GM18505 (cell line): ENCODE measurements around the gene RPP30.

ENCODE experiments used
- ATAC-seq: cut with Tn5 transposase; IDR thresholded peaks from one replicate; pipeline ENCODE4 v1.9.1; 2021; ENCODE audit not compliant: unreplicated experiment
- POLR2A ChIP-seq: IDR thresholded peaks from 4 replicates; pipeline ENCODE4 v1.6.1; 2011; ENCODE audit warnings: borderline replicate concordance; ENCODE audit not compliant: insufficient read depth, insufficient read length; ENCODE audit errors: extremely low read depth

Gene RPP30

DNA sequence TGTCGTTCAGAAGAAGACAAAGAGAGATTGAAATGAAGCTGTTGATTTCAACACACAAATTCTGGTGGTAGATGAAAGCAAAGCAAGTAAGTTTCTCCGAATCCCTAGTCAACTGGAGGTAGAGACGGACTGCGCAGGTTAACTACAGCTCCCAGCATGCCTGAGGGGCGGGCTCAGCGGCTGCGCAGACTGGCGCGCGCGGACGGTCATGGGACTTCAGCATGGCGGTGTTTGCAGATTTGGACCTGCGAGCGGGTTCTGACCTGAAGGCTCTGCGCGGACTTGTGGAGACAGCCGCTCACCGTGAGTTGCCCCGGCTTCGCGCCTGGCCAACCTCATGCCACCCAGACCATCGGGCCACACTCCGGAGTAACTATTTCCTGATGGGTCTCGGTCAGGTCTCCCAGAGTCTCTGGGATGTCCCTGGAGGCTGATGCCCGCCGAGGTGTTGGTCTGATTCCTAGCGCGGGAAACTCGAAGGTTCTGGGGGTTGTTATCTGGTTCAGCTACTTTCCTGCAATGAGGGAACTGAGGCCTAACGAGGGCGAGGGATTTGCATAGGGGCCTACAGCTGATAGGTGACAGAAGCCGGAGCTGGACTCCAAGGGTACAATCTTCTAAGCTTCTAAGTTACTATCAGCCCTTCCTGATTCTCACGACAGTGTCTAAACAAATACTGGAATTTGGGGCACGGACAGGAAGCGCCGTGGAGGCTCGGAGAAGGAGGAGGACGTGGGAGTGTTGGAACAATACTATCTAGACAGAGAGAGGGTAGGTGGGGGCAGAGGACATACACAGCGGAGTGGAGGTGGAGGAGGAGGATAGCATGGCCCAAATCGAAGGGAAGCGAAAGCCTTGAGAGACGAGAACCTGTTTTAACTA lies at the start of gene RPP30:
TSS of gene RPP30 (plus strand) at position 209 of the 882 bp plus-strand sequence. CDS start at position 222, 13 bp downstream.
- ATAC-seq: peak; percentile 98
- TF ChIP-seq POLR2A: peak; percentile 72

GRCh38 chr10:90822508-90822907 lies 49.3 kb upstream of the RPP30 start:
- no peak for ATAC-seq
- no peak for TF ChIP-seq POLR2A

GRCh38 chr10:90832111-90832510 lies 39.7 kb upstream of the RPP30 start:
- no peak for ATAC-seq

GRCh38 chr10:90834326-90834725 lies 37.4 kb upstream of the RPP30 start:
- TF ChIP-seq POLR2A: no peak
- no peak for ATAC-seq

More at GRCh38 chr10:90832111-90832510, 39.7 kb upstream of the RPP30 start:
- TF ChIP-seq POLR2A: no peak

DNA sequence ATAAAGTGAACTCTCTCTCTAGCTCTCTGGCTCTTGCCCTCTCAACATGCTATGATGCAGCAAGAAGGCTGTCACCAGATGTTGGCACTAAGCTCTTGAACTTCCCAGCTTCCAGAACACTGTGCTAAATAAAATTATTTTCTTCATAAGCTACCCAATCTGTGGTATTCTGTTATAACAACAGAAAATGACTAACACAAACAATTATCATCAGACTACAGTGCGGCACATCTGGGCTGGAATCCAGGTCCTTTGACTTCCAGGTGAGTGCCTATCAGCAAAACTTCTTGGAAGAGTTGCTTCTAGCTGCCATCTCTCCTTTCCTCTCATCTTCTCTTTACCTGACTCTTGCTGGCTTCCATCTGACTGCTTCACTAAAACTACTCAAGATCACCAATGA lies 34.3 kb upstream of the RPP30 start:
- no peak for ATAC-seq
- no peak for TF ChIP-seq POLR2A

GRCh38 chr10:90842725-90843124 lies 29.0 kb upstream of the RPP30 start:
- TF ChIP-seq POLR2A: no peak
- no peak for ATAC-seq

DNA sequence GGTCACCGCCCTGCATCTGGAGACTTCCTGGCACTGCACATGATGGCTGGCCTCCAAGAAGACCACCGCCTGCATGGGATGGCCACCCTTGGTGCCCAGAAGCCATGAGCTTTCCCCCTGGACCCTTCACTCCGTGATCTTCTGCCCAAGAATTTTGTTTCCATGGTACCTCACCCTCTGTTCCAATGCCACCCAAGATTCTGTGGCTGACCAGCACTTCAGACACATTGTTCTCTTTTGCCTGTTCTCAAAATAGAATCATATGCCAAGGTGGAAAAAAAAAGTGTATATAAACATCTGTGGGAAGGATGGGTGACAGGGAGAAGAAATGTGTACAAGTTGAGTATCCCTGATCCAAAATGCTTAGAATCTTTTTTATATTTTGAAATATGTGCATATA lies 26.0 kb upstream of the RPP30 start:
- no peak for ATAC-seq
- no peak for TF ChIP-seq POLR2A

- no peak for ATAC-seq
- no peak for TF ChIP-seq POLR2A
Measured at GRCh38 chr10:90846746-90847145, 25.0 kb upstream of the RPP30 start.

DNA sequence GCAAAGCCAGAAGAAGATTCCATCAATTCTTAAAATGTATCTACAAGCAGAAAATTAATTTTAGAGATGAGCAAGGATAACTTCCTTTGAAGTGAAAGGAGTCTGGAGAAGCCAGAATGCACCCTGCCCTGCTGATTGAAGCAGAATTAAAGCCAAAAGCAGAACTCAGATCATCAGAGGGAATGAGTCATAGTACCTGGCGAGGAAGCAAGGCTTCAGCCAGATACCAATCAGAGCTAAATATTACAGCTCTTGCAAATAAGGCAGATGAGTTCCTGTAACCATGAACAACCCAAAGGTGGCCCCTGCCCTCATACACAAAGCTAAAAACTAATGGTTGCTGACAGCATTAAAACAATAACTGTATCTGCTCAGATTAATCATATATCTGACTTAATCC lies 24.3 kb upstream of the RPP30 start:
- no peak for ATAC-seq
- TF ChIP-seq POLR2A: no peak

- no peak for ATAC-seq
- no peak for TF ChIP-seq POLR2A
Measured at GRCh38 chr10:90849956-90850749, 21.6 kb upstream of the RPP30 start.

DNA sequence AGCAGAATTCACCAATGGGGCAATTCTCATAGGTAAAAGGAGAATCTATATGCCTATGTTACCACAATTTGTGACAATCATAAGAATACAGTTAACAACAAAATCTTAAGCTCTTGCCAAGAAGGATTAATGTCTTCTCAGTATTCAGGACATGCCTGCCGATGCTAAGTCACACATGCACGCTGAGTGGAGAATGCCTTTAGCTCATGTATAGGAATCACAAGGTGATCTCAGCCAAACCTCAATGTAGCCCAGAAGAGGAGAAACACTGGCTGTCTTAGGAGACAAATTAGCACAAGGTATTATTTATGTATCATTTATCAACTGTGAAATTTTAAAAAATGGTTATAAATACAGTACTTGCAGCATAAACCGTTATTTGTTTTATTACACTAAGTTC lies 16.6 kb upstream of the RPP30 start:
- ATAC-seq: no peak
- TF ChIP-seq POLR2A: no peak

GRCh38 chr10:90856261-90856660 lies 15.5 kb upstream of the RPP30 start:
- no peak for ATAC-seq
- no peak for TF ChIP-seq POLR2A

DNA sequence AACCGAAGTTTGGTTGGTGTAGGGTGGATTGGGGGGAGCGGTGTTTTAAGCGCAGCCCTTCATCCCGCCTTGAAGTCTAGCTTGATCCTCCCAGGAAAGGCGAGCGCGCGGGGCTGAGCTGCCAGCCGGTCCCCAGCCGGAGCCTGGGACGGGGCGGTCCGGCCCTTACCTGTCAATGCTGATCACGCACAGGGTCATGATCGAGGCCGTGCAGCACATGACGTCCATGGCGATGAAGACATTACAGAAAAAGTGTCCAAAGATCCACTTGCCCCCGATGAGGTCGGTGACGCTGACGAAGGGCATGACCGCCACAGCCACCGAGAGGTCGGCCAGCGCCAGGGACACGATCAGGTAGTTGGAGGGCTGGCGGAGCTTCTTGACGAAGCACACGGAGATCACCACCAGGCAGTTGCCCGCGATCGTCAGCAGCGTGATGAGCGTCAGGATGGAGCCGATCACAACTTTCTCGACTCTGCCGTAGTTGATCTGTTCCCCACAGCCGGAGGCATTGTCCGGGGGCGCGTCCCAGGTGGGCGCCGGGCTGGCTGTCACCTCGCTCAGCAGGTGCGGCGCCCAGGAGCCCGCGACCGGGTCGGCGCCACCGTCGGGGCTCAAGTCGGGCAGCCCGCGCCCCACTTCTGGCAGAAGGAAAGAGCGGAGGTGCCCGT lies 14.7 kb upstream of the RPP30 start:
- ATAC-seq: no peak
- TF ChIP-seq POLR2A: no peak
